ENCODE data around the gene ARHGAP35.
"Not testable (repeated sequence)": the region's sequence is repeated elsewhere in the genome, so short reads cannot be mapped to it uniquely, and the experiment has no call there.

GRCh38 chr19:46822410-46822787, 38.4 kb upstream of the ARHGAP35 start:
- not testable (repeated sequence) for TF ChIP-seq FOXK2 (IDR thresholded peaks at IDR 0.05); FOXA1 (IDR thresholded peaks at IDR 0.05); CTBP1 (IDR thresholded peaks at IDR 0.05; ENCODE audit: borderline replicate concordance); ZNF384 (IDR thresholded peaks at IDR 0.05); NFRKB (IDR thresholded peaks at IDR 0.05); FOXM1 (IDR thresholded peaks at IDR 0.05; ENCODE audit: borderline replicate concordance); BHLHE40 (IDR thresholded peaks at IDR 0.05; ENCODE audit: borderline replicate concordance); TARDBP (IDR thresholded peaks at IDR 0.05); HDGF (IDR thresholded peaks at IDR 0.05; ENCODE audit: borderline replicate concordance); L3MBTL2 (conservative IDR thresholded peaks at IDR 0.05); ARNT (IDR thresholded peaks at IDR 0.05)
